K562 (cell line): ENCODE results near the gene BBLN. TPM values are rescaled to one million over a fixed set of nuclear protein-coding genes. Genes with fewer than 3 reads are reported as not detected.

ENCODE experiments used
- CXXC5 ChIP-seq: fragments of 250-450 bp; sonication (Bioruptor Pico); IDR thresholded peaks from 2 replicates; pipeline ENCODE4 v1.8.0; 2022; ENCODE audit warnings: inconsistent platforms, mild to moderate bottlenecking, moderate library complexity
- FOXJ2 ChIP-seq: fragments of 200-800 bp; sonication (Bioruptor generic); IDR thresholded peaks from 2 replicates; pipeline ENCODE4 v1.6.1; 2016; ENCODE audit warnings: missing genetic modification characterization, missing compliant biosample characterization
- HDAC1 ChIP-seq, 2 experiments: fragments of 450-650 bp; IDR thresholded peaks; 2 replicates each; pipeline ENCODE4 v1.6.1; 2016 to 2017; ENCODE audit warnings: inconsistent platforms in 1 of 2, mild to moderate bottlenecking in 1 of 2, moderate library complexity in 1 of 2
- KDM1A ChIP-seq, 2 experiments: fragments of 450-650 bp; IDR thresholded peaks; 2 replicates each; pipeline ENCODE4 v1.6.1; 2016; ENCODE audit warnings: mild to moderate bottlenecking in 2 of 2
- MXI1 ChIP-seq: IDR thresholded peaks from 2 replicates; pipeline ENCODE4 v1.6.1; 2011; ENCODE audit warnings: low read depth, mild to moderate bottlenecking, improper control_type of control experiment, low read length
- NFE2L1 ChIP-seq: fragments of 450-650 bp; IDR thresholded peaks from 2 replicates; pipeline ENCODE4 v1.6.1; 2016; ENCODE audit warnings: missing genetic modification characterization, low read depth, mild to moderate bottlenecking, missing compliant biosample characterization, moderate library complexity, borderline replicate concordance
- PCBP1 ChIP-seq: fragments of 200-400 bp; formaldehyde crosslinking; IDR thresholded peaks from 2 replicates; pipeline ENCODE4 v1.6.1; 2018; ENCODE audit warnings: mild to moderate bottlenecking, low read depth, low read length; ENCODE audit not compliant: poor library complexity, severe bottlenecking
- PHF20 ChIP-seq: fragments of 450-650 bp; IDR thresholded peaks from 2 replicates; pipeline ENCODE4 v1.6.1; 2018; ENCODE audit not compliant: partially characterized antibody
- POLR2A ChIP-seq: fragments of 450-650 bp; conservative IDR thresholded peaks from 2 replicates; pipeline ENCODE4 v1.6.1; 2016
- POLR3G ChIP-seq: IDR thresholded peaks from 2 replicates; pipeline ENCODE4 v1.6.1; 2011; ENCODE audit not compliant: insufficient read length, insufficient replicate concordance; ENCODE audit errors: extremely low read depth
- PURB ChIP-seq: sonication (generic); formaldehyde crosslinking; IDR thresholded peaks from 2 replicates; pipeline ENCODE4 v1.9.0; 2021; ENCODE audit warnings: low read depth, mild to moderate bottlenecking, missing genetic modification reagents
- SIRT6 ChIP-seq: IDR thresholded peaks from one replicate; pipeline ENCODE4 v1.6.1; 2012; ENCODE audit warnings: low read depth, mild to moderate bottlenecking, control low read depth, inconsistent platforms, low read length, moderate library complexity
- SP1 ChIP-seq: sonication (generic); formaldehyde crosslinking; IDR thresholded peaks from 2 replicates; pipeline ENCODE4 v1.8.1; 2022; ENCODE audit warnings: mild to moderate bottlenecking, missing genetic modification reagents
- STAT5B ChIP-seq: fragments of 250-450 bp; sonication (Bioruptor Pico); IDR thresholded peaks from 2 replicates; pipeline ENCODE4 v1.8.0; 2021; ENCODE audit warnings: mild to moderate bottlenecking, inconsistent platforms
- SUPT5H ChIP-seq: fragments of 450-650 bp; IDR thresholded peaks from 2 replicates; pipeline ENCODE4 v1.6.1; 2016
- TEAD2 ChIP-seq: fragments of 450-650 bp; IDR thresholded peaks from 2 replicates; pipeline ENCODE4 v1.6.1; 2016; ENCODE audit warnings: missing genetic modification characterization, control low read depth, missing compliant biosample characterization
- YBX1 ChIP-seq: fragments of 450-650 bp; IDR thresholded peaks from 2 replicates; pipeline ENCODE4 v1.7.1; 2016; ENCODE audit warnings: mild to moderate bottlenecking
- ZEB2 ChIP-seq: fragments of 450-650 bp; IDR thresholded peaks from 2 replicates; pipeline ENCODE4 v1.6.1; 2016
- ZNF217 ChIP-seq: sonication (generic); formaldehyde crosslinking; IDR thresholded peaks from 2 replicates; pipeline ENCODE4 v1.8.0; 2022; ENCODE audit warnings: mild to moderate bottlenecking, missing genetic modification reagents
- ZNF274 ChIP-seq: IDR thresholded peaks from 2 replicates; pipeline ENCODE4 v1.6.1; 2011; ENCODE audit warnings: low read depth, mild to moderate bottlenecking, low read length, moderate library complexity, borderline replicate concordance
- polyA plus RNA-seq, 8 experiments: library from polyadenylated mRNA; depleted of rRNA in 4 of 8; stranded (reverse) in 5 of 8; unstranded in 3 of 8; fragments of >200 nt; fragmentation: Nextera tagmentation in 2 of 8; fragmentation: Illumina TruSeq in 1 of 8; extraction: Ambion mirVana in 2 of 8; extraction: Trizol in 1 of 8; gene quantifications; 2 replicates each; pipeline versions ENCODE4 v1.2.1 to v1.2.3, GENCODE V29; 2011 to 2014; ENCODE audit warnings: inconsistent platforms in 1 of 8, missing spikeins in 1 of 8
- total RNA-seq, 7 experiments: library from RNA; depleted of rRNA in 6 of 7; stranded (reverse); fragments of >200 nt in 6 of 7; fragmentation: Illumina TruSeq in 2 of 7; extraction: Trizol in 2 of 7; gene quantifications; 2 replicates each; pipeline versions ENCODE4 v1.2.1 to v1.2.3, GENCODE V29; 2011 to 2021; ENCODE audit warnings: low replicate concordance in 1 of 7
- TF ChIP-seq, protein P1 (sequence below): fragments of 250-450 bp; sonication (Bioruptor Pico); IDR thresholded peaks from 2 replicates; pipeline ENCODE4 v1.9.0; 2021; ENCODE audit warnings: mild to moderate bottlenecking, inconsistent platforms
- TF ChIP-seq, protein P2 (sequence below), 3 experiments: fragments of 200-800 bp in 1 of 3; fragments of 250-450 bp in 1 of 3; fragments of 450-650 bp in 1 of 3; sonication (Bioruptor Pico) in 1 of 3; sonication (Bioruptor generic) in 1 of 3; formaldehyde crosslinking in 1 of 3; IDR thresholded peaks; 2 replicates each; pipeline versions ENCODE4 v1.6.1 to v1.8.0; 2016 to 2022; ENCODE audit warnings: mild to moderate bottlenecking in 2 of 3, missing genetic modification characterization in 2 of 3, missing compliant biosample characterization in 1 of 3, moderate library complexity in 1 of 3
- TF ChIP-seq, protein P3 (sequence below): fragments of 450-650 bp; IDR thresholded peaks from 2 replicates; pipeline ENCODE4 v1.6.1; 2016; ENCODE audit warnings: borderline replicate concordance

Gene BBLN
- total and polyA plus RNA-seq, 9 of the 15 experiments (the other 6 are each of a cell fraction or from before 2014, with no cell fraction given), result 4.2 to 331 (median 87.1) TPM

DNA sequence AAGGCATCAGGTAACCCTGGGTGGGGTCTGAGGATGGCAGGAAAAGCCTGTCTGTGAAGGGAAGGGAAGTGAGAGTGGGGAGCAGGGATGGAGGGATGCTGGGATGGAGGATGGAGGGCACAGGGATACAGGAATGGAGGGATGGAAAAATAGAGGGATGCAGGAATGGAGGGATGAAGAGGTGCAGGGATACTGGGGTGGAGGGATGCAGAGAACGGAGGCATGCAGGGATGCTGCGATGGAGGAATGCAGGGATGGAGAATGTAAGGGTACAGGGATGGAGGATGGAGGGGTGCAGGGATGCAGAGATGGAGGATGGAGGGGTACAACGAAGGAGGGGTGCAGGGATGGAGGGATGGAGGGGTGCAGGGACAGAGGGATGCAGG lies 41.6 kb upstream of the BBLN start (continued):
- no peak for TF ChIP-seq PHF20
- TF ChIP-seq ZEB2, result no peak
- no peak for TF ChIP-seq PCBP1
- TF ChIP-seq, protein P1, sequence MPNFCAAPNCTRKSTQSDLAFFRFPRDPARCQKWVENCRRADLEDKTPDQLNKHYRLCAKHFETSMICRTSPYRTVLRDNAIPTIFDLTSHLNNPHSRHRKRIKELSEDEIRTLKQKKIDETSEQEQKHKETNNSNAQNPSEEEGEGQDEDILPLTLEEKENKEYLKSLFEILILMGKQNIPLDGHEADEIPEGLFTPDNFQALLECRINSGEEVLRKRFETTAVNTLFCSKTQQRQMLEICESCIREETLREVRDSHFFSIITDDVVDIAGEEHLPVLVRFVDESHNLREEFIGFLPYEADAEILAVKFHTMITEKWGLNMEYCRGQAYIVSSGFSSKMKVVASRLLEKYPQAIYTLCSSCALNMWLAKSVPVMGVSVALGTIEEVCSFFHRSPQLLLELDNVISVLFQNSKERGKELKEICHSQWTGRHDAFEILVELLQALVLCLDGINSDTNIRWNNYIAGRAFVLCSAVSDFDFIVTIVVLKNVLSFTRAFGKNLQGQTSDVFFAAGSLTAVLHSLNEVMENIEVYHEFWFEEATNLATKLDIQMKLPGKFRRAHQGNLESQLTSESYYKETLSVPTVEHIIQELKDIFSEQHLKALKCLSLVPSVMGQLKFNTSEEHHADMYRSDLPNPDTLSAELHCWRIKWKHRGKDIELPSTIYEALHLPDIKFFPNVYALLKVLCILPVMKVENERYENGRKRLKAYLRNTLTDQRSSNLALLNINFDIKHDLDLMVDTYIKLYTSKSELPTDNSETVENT (CRISPR knock-in tag), result 0 out of 2 replicates have a peak, but pooled peaks have one; percentile 17
- no peak for TF ChIP-seq PURB
- TF ChIP-seq, protein P2, sequence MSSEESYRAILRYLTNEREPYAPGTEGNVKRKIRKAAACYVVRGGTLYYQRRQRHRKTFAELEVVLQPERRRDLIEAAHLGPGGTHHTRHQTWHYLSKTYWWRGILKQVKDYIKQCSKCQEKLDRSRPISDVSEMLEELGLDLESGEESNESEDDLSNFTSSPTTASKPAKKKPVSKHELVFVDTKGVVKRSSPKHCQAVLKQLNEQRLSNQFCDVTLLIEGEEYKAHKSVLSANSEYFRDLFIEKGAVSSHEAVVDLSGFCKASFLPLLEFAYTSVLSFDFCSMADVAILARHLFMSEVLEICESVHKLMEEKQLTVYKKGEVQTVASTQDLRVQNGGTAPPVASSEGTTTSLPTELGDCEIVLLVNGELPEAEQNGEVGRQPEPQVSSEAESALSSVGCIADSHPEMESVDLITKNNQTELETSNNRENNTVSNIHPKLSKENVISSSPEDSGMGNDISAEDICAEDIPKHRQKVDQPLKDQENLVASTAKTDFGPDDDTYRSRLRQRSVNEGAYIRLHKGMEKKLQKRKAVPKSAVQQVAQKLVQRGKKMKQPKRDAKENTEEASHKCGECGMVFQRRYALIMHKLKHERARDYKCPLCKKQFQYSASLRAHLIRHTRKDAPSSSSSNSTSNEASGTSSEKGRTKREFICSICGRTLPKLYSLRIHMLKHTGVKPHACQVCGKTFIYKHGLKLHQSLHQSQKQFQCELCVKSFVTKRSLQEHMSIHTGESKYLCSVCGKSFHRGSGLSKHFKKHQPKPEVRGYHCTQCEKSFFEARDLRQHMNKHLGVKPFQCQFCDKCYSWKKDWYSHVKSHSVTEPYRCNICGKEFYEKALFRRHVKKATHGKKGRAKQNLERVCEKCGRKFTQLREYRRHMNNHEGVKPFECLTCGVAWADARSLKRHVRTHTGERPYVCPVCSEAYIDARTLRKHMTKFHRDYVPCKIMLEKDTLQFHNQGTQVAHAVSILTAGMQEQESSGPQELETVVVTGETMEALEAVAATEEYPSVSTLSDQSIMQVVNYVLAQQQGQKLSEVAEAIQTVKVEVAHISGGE (CRISPR knock-in tag; IDR thresholded peaks at IDR 0.05), result no peak
- no peak for TF ChIP-seq NFE2L1 (tag)
- peak; percentile 78 for TF ChIP-seq SUPT5H
- no peak for TF ChIP-seq POLR3G
- TF ChIP-seq ZNF217 (CRISPR knock-in tag), result no peak
- peak; percentile 80 for TF ChIP-seq KDM1A (IDR thresholded peaks at IDR 0.05)
- peak; percentile 69 for TF ChIP-seq POLR2A
- no peak for TF ChIP-seq SIRT6
- no peak for TF ChIP-seq SP1
- TF ChIP-seq FOXJ2 (tag), result no peak
- TF ChIP-seq ZNF274, result no peak
- TF ChIP-seq TEAD2 (tag), result no peak
- no peak for TF ChIP-seq YBX1
- no peak for TF ChIP-seq CXXC5 (CRISPR knock-in tag)
- no peak for TF ChIP-seq STAT5B (CRISPR knock-in tag)
- TF ChIP-seq MXI1, result no peak
- TF ChIP-seq HDAC1 (IDR thresholded peaks at IDR 0.05), result peak in 1 of 2 experiments; percentile 62; a peak in 2 of 4 replicates
- TF ChIP-seq, protein P3, sequence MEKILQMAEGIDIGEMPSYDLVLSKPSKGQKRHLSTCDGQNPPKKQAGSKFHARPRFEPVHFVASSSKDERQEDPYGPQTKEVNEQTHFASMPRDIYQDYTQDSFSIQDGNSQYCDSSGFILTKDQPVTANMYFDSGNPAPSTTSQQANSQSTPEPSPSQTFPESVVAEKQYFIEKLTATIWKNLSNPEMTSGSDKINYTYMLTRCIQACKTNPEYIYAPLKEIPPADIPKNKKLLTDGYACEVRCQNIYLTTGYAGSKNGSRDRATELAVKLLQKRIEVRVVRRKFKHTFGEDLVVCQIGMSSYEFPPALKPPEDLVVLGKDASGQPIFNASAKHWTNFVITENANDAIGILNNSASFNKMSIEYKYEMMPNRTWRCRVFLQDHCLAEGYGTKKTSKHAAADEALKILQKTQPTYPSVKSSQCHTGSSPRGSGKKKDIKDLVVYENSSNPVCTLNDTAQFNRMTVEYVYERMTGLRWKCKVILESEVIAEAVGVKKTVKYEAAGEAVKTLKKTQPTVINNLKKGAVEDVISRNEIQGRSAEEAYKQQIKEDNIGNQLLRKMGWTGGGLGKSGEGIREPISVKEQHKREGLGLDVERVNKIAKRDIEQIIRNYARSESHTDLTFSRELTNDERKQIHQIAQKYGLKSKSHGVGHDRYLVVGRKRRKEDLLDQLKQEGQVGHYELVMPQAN, result no peak
